Measurements from ENCODE around the gene JUNB. TPM values are rescaled to one million over a fixed set of nuclear protein-coding genes. Genes with fewer than 3 reads are reported as not detected.

JUNB gene
- total and polyA plus RNA-seq, 2 of the 13 experiments (the other 11 are each of a cell fraction or from before 2014, with no cell fraction given) = 7.7 to 8.2 TPM

DNA sequence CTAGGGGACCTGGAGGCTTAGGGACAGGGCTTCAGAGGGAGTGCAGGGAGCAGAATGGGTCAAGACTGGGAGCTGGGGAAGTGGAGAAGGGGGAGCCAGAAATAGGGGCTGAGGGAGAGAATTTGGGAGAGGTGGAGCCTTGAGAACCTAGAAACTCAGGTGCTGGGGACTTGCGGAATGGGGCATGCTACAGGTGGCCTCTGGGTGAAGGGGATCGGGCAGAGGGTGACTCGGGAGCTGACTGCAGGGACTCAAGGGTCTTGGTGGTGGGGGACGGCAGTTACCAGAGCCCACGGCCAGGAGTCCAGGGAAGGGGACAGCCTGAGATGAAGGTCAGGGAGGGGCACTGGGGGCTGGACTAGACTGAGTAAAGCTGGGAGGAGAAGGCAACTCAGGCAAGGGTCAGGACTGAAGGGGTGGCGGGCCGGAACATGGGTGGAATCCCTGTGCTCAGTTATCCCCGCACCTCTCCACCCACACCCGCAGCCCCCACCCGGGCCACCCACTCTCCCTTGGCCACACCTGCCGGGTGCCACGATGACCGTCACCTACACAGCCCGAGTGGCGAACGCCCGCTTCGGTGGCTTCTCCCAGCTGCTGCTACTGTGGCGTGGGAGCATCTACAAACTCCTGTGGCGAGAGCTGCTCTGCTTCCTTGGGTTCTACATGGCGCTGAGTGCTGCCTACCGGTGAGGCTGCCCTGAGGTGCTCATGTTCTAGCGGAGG, 39.1 kb upstream of the JUNB start:
- DNase-seq (ENCODE audit: low spot score) = no peak
- Histone ChIP-seq H3K9me3 (ENCODE audit: low read length) (peaks cover 8% of the 10 kb centered on the region), H3K27ac (ENCODE audit: extremely low read length, insufficient read depth, low read length) (no peak overlapping the region), H4K20me1 (ENCODE audit: insufficient read depth, low read length) (no peaks in the 10 kb centered on the region), H3K4me1 (ENCODE audit: insufficient read depth, low read length) (peaks cover 34% of the 10 kb centered on the region), H3K4me3 (replicated peaks in 1 of 3; ENCODE audit: insufficient read depth in 1 of 3, low read depth in 2 of 3, low read length in 3 of 3) (no peak overlapping the region), H2AFZ (ENCODE audit: low read length) (no peak overlapping the region), H3K36me3 (replicated peaks in 1 of 2; ENCODE audit: control insufficient read depth in 1 of 2, insufficient read depth in 2 of 2, low read length in 2 of 2) (peaks cover 6 to 9% of the 10 kb centered on the region in 2 experiments; a peak in 4 of 5 replicates), H3K4me2 (ENCODE audit: low read depth, low read length) (no peak overlapping the region; the same call in 1 of the 2 replicates), H3K9ac (ENCODE audit: insufficient read depth, low read depth, low read length) (no peak overlapping the region), H3K27me3 (ENCODE audit: control insufficient read depth in 1 of 2, insufficient read depth in 2 of 2, low read length in 2 of 2) (peaks cover 2 to 34% of the 10 kb centered on the region in 2 experiments), H3K79me2 (ENCODE audit: insufficient read depth, low read length) (no peaks in the 10 kb centered on the region)
- intact Hi-C loops (cut with micrococcal nuclease; ENCODE audit: unreplicated experiment) = no loop called here
- BruUV-seq (replicated peaks) = no TSS peak
- ChIA-PET POLR2A (interaction anchor here (1.6 kb wide), 1 partner anchor 15 kb away, joined by 5 read pairs; the partner anchor contains the start of gene GET3), CTCF (ENCODE audit: low intra/inter-chr PET ratio, low total read pairs) (no interaction called here)
- no peak for TF ChIP-seq ZSCAN25 (CRISPR knock-in tag; IDR thresholded peaks at IDR 0.05)
- TF ChIP-seq RAD21 (CRISPR knock-in tag; IDR thresholded peaks at IDR 0.05) = no peak
- TF ChIP-seq, protein P1, sequence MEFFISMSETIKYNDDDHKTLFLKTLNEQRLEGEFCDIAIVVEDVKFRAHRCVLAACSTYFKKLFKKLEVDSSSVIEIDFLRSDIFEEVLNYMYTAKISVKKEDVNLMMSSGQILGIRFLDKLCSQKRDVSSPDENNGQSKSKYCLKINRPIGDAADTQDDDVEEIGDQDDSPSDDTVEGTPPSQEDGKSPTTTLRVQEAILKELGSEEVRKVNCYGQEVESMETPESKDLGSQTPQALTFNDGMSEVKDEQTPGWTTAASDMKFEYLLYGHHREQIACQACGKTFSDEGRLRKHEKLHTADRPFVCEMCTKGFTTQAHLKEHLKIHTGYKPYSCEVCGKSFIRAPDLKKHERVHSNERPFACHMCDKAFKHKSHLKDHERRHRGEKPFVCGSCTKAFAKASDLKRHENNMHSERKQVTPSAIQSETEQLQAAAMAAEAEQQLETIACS (CRISPR knock-in tag; IDR thresholded peaks at IDR 0.05) = no peak
- no peak for TF ChIP-seq FOXK2 (IDR thresholded peaks at IDR 0.05)
- TF ChIP-seq, protein P2, sequence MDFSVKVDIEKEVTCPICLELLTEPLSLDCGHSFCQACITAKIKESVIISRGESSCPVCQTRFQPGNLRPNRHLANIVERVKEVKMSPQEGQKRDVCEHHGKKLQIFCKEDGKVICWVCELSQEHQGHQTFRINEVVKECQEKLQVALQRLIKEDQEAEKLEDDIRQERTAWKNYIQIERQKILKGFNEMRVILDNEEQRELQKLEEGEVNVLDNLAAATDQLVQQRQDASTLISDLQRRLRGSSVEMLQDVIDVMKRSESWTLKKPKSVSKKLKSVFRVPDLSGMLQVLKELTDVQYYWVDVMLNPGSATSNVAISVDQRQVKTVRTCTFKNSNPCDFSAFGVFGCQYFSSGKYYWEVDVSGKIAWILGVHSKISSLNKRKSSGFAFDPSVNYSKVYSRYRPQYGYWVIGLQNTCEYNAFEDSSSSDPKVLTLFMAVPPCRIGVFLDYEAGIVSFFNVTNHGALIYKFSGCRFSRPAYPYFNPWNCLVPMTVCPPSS (IDR thresholded peaks at IDR 0.05) = no peak
- TF ChIP-seq, protein P3, sequence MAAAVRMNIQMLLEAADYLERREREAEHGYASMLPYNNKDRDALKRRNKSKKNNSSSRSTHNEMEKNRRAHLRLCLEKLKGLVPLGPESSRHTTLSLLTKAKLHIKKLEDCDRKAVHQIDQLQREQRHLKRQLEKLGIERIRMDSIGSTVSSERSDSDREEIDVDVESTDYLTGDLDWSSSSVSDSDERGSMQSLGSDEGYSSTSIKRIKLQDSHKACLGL (CRISPR knock-in tag; IDR thresholded peaks at IDR 0.05) = no peak
- no peak for TF ChIP-seq REL (CRISPR knock-in tag; conservative IDR thresholded peaks at IDR 0.05)
- TF ChIP-seq TGIF2 (CRISPR knock-in tag; IDR thresholded peaks at IDR 0.05) = no peak
- no peak for TF ChIP-seq SOX5 (CRISPR knock-in tag; IDR thresholded peaks at IDR 0.05; ENCODE audit: borderline replicate concordance)
- TF ChIP-seq MYC (CRISPR knock-in tag; IDR thresholded peaks at IDR 0.05; ENCODE audit: borderline replicate concordance) = no peak
- TF ChIP-seq ZNF652 (CRISPR knock-in tag; IDR thresholded peaks at IDR 0.05; ENCODE audit: borderline replicate concordance, low read depth) = no peak
- no peak for TF ChIP-seq ZNF530 (CRISPR knock-in tag; IDR thresholded peaks at IDR 0.05; ENCODE audit: low read depth)
- no peak for TF ChIP-seq FOXA3 (CRISPR knock-in tag; IDR thresholded peaks at IDR 0.05)
- no peak for FAIRE-seq
- ATAC-seq = no peak
- WGBS (ENCODE audit: low lambda C conversion rate) = 33% methylated on average over 12 of the region's 23 CpGs
- in situ Hi-C loops (cut with HindIII; ENCODE audit: extremely low pct_ligation_motif_present, low pct_unique_long_range_greater_than_20kb) = no loop called here

Measured in HepG2 (cell line).